Measurements from ENCODE around the gene PRDX6.

Gene PRDX6

DNA sequence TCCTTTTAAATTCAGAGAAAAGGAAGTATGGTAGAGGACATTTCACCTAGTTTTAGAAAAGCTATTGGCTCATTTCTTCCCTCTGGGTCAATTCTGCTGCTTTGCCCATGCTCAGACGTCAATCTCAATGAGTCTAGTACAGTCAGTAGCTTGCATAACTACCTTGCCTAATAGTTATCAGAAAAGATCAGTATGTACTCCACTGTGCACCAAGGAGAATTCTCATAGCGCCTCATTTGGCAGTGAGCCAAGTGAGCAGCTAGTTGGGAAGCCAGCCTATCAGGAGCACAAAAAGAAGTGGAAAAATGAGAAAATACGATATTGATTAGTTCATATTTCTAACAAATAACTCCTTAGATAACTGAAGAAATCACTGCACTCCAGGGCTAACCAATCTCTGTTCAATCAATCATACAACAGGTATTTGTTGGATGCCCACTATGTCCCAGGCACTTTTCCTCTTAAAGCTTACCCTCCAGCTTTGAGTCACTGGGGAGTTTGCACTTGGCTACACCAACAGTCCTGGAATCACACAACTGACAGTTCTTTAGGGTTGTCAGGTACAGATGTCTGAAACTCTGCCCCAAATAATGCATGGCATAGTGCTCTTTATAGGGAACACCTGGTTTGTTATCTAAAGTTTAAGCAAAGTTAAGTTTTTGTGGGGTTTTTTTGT lies 50.2 kb downstream of the PRDX6 start (continued):
- TF ChIP-seq ZNF248 (tag by site-specific recombination; IDR thresholded peaks at IDR 0.05) (no peak), IKZF3 (tag by site-specific recombination; IDR thresholded peaks at IDR 0.05) (no peak), KLF16 (tag by site-specific recombination; IDR thresholded peaks at IDR 0.05) (no peak), BCL11A (tag by site-specific recombination; IDR thresholded peaks at IDR 0.05; ENCODE audit: low read depth) (no peak), ZNF23 (tag by site-specific recombination; IDR thresholded peaks at IDR 0.05; ENCODE audit: borderline replicate concordance) (no peak), ZNF660 (tag by site-specific recombination; IDR thresholded peaks at IDR 0.05) (peak; percentile 33; the same call in 1 of the 2 replicates), ZBTB44 (tag by site-specific recombination; IDR thresholded peaks at IDR 0.05) (no peak)

- ChIA-PET POLR2A (no interaction called here), CTCF (no interaction called here)
- no peaks in the 10 kb centered on the region for H3K36me3 ChIP-seq (ENCODE audit: control insufficient read depth in 2 of 2, insufficient read depth in 1 of 2, low read length in 2 of 2)
- H3K9me3 ChIP-seq (ENCODE audit: control insufficient read depth, insufficient read depth, low read depth, low read length): no peaks in the 10 kb centered on the region
- H3K4me3 ChIP-seq (ENCODE audit: low read depth, low read length): no peak overlapping the region
- H3K27ac ChIP-seq (ENCODE audit: extremely low read depth, low read depth, low read length): no peak overlapping the region
- H3K4me1 ChIP-seq (ENCODE audit: control insufficient read depth, insufficient read depth, low read length): no peaks in the 10 kb centered on the region
- 0 out of 2 replicates have a peak, but pooled peaks have one; percentile 35 for TF ChIP-seq PRDM1 (tag by site-specific recombination; IDR thresholded peaks at IDR 0.05)
- no peak for TF ChIP-seq ZNF354C (tag by site-specific recombination; IDR thresholded peaks at IDR 0.05; ENCODE audit: borderline replicate concordance, low read depth)
These were observed 52.0 kb downstream of the PRDX6 start for GRCh38 chr1:173529106-173529505.

DNA sequence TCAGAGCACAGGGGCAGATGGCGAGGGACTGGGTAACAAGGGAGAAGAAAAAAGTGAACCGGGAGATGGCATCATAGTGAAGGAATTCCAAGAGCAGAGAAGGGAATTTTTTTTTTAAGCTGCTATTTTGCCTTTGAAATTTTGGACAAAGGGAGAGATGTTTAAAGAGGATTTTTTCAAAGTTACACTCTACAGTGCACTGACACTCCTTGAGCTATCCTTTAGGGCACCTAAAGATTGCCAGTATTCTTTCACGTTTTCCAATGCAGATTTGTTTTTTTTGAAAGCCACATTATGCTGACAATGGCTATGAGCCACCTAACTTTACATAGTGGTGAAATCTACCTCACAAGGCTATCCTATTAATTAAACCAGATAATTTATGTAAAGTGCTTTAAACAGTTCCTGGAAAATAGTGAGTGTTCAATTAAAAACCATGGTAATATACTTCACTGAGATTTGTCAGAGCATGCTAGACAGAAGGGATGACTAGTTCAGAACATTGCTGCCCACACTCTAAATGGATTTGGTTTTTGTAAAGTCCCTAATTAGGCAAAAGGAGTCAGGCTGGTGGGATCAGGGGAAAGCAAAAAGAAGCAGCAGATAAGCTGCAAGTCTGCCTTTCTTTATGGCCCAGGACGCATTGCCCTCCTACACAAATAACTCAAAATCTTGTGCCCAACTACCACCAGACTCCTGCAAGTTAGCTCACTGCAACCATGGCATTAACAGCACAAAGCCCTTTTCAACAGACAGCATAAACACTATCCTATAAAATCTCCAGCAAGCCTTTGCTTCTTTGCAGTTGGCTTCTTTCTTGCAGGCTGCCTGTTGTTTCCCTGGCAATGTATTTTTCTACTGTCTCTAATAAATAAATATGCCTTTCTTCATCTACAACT lies 53.9 kb downstream of the PRDX6 start:
- no peaks in the 10 kb centered on the region for H3K4me1 ChIP-seq (ENCODE audit: control insufficient read depth, insufficient read depth, low read length)
- H3K36me3 ChIP-seq (ENCODE audit: control insufficient read depth in 2 of 2, insufficient read depth in 1 of 2, low read length in 2 of 2): no peaks in the 10 kb centered on the region
- H3K27ac ChIP-seq (ENCODE audit: extremely low read depth, low read depth, low read length): no peak overlapping the region
- POLR2A ChIA-PET: no interaction called here
- CTCF ChIA-PET: no interaction called here
- no peak overlapping the region for H3K4me3 ChIP-seq (ENCODE audit: low read depth, low read length)
- TF ChIP-seq ZFHX2 (tag by site-specific recombination; conservative IDR thresholded peaks at IDR 0.05) (peak; percentile 21; the same call in 1 of the 2 replicates), ZNF175 (tag by site-specific recombination; IDR thresholded peaks at IDR 0.05) (no peak)
- no peaks in the 10 kb centered on the region for H3K9me3 ChIP-seq (ENCODE audit: control insufficient read depth, insufficient read depth, low read depth, low read length)

DNA sequence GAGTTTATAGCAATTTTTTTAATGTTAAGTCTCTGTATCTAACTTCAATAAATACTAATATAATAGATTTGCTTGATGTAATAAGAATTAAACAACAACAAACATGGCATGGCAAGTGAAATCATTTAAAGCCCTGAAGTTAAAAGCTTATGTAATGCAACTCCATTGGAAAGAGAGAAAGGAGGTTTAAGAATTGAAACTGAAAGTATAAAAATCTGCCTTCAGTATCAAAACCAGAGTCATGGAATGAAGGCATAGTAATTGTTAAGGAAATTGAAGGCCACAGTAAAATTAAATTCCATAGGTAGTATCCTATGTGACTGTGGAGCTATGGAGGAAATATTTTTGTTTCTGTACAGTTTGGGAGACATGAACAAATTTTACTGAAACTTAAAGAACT lies 55.1 kb downstream of the PRDX6 start:
- POLR2A ChIA-PET: no interaction called here
- CTCF ChIA-PET: interaction anchor here (0.5 kb wide), 1 partner anchor 13 kb away, joined by 3 read pairs; no protein-coding TSS in a partner anchor
- H3K27ac ChIP-seq (ENCODE audit: extremely low read depth, low read depth, low read length): no peak overlapping the region
- no peak overlapping the region for H3K4me3 ChIP-seq (ENCODE audit: low read depth, low read length)
- no peak for TF ChIP-seq ZNF76 (tag by site-specific recombination; IDR thresholded peaks at IDR 0.05; ENCODE audit: borderline replicate concordance, low read depth)
- TF ChIP-seq ZNF792 (tag by site-specific recombination; IDR thresholded peaks at IDR 0.05): no peak
- TF ChIP-seq PBX3 (CRISPR knock-in tag; IDR thresholded peaks at IDR 0.05): no peak
- TF ChIP-seq ZNF561 (tag by site-specific recombination; IDR thresholded peaks at IDR 0.05; ENCODE audit: borderline replicate concordance): no peak
- no peak for TF ChIP-seq ZNF266 (tag by site-specific recombination; IDR thresholded peaks at IDR 0.05; ENCODE audit: low read depth)
- TF ChIP-seq ZFHX2 (tag by site-specific recombination; conservative IDR thresholded peaks at IDR 0.05): no peak
- TF ChIP-seq ZNF140 (tag by site-specific recombination; IDR thresholded peaks at IDR 0.05): no peak
- TF ChIP-seq ZNF19 (tag by site-specific recombination; IDR thresholded peaks at IDR 0.05; ENCODE audit: low read depth): no peak
- no peak for TF ChIP-seq KLF10 (tag by site-specific recombination; IDR thresholded peaks at IDR 0.05)
- no peak for TF ChIP-seq TCF7L2 (IDR thresholded peaks at IDR 0.05; ENCODE audit: borderline replicate concordance, low read depth, low read length)
- no peak for TF ChIP-seq ZNF555 (tag by site-specific recombination; conservative IDR thresholded peaks at IDR 0.05)
- TF ChIP-seq, protein P1, sequence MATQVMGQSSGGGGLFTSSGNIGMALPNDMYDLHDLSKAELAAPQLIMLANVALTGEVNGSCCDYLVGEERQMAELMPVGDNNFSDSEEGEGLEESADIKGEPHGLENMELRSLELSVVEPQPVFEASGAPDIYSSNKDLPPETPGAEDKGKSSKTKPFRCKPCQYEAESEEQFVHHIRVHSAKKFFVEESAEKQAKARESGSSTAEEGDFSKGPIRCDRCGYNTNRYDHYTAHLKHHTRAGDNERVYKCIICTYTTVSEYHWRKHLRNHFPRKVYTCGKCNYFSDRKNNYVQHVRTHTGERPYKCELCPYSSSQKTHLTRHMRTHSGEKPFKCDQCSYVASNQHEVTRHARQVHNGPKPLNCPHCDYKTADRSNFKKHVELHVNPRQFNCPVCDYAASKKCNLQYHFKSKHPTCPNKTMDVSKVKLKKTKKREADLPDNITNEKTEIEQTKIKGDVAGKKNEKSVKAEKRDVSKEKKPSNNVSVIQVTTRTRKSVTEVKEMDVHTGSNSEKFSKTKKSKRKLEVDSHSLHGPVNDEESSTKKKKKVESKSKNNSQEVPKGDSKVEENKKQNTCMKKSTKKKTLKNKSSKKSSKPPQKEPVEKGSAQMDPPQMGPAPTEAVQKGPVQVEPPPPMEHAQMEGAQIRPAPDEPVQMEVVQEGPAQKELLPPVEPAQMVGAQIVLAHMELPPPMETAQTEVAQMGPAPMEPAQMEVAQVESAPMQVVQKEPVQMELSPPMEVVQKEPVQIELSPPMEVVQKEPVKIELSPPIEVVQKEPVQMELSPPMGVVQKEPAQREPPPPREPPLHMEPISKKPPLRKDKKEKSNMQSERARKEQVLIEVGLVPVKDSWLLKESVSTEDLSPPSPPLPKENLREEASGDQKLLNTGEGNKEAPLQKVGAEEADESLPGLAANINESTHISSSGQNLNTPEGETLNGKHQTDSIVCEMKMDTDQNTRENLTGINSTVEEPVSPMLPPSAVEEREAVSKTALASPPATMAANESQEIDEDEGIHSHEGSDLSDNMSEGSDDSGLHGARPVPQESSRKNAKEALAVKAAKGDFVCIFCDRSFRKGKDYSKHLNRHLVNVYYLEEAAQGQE (tag by site-specific recombination; IDR thresholded peaks at IDR 0.05): no peak
- no peak for TF ChIP-seq ZBTB48 (tag by site-specific recombination; IDR thresholded peaks at IDR 0.05)
- H3K9me3 ChIP-seq (ENCODE audit: control insufficient read depth, insufficient read depth, low read depth, low read length): no peaks in the 10 kb centered on the region
- H3K4me1 ChIP-seq (ENCODE audit: control insufficient read depth, insufficient read depth, low read length): no peaks in the 10 kb centered on the region
- H3K36me3 ChIP-seq (ENCODE audit: control insufficient read depth in 2 of 2, insufficient read depth in 1 of 2, low read length in 2 of 2): no peaks in the 10 kb centered on the region
